HG03460 (cell line): ENCODE data around the gene C16orf90.
"Not testable (repeated sequence)": the region's sequence is repeated elsewhere in the genome, so short reads cannot be mapped to it uniquely, and the experiment has no call there.

Source experiments
- ATAC-seq: cut with Tn5 transposase; IDR thresholded peaks from one replicate; pipeline ENCODE4 v1.9.1; 2021; ENCODE audit not compliant: unreplicated experiment

The C16orf90 gene

GRCh38 chr16:3485097-3485745, 10.1 kb downstream of the C16orf90 start:
- no peak for ATAC-seq

- ATAC-seq, result no peak
Observed at GRCh38 chr16:3484318-3485096, 10.8 kb downstream of the C16orf90 start.

- ATAC-seq, result no peak
Observed at GRCh38 chr16:3482659-3483241, 12.5 kb downstream of the C16orf90 start.

GRCh38 chr16:3481696-3482658, 13.3 kb downstream of the C16orf90 start:
- ATAC-seq, result no peak

GRCh38 chr16:3480901-3481695, 14.2 kb downstream of the C16orf90 start:
- ATAC-seq, result no peak

GRCh38 chr16:3479654-3480216, 15.6 kb downstream of the C16orf90 start:
- no peak for ATAC-seq

GRCh38 chr16:3478242-3478925, 16.9 kb downstream of the C16orf90 start:
- ATAC-seq, result no peak

- ATAC-seq, result no peak
Observed at GRCh38 chr16:3476409-3476808, 18.9 kb downstream of the C16orf90 start.

GRCh38 chr16:3475604-3476375, 19.5 kb downstream of the C16orf90 start:
- no peak for ATAC-seq

- ATAC-seq, result not testable (repeated sequence)
Observed at GRCh38 chr16:3474870-3475269, 20.4 kb downstream of the C16orf90 start.

- no peak for ATAC-seq
Observed at GRCh38 chr16:3474136-3474779, 21.0 kb downstream of the C16orf90 start.

- ATAC-seq, result not testable (repeated sequence)
Observed at GRCh38 chr16:3473596-3473943, 21.7 kb downstream of the C16orf90 start.

GRCh38 chr16:3472878-3473595, 22.3 kb downstream of the C16orf90 start:
- no peak for ATAC-seq

GRCh38 chr16:3471518-3472176, 23.6 kb downstream of the C16orf90 start:
- ATAC-seq, result no peak

GRCh38 chr16:3470723-3471122, 24.6 kb downstream of the C16orf90 start:
- no peak for ATAC-seq

- no peak for ATAC-seq
Observed at GRCh38 chr16:3469736-3470135, 25.6 kb downstream of the C16orf90 start.

GRCh38 chr16:3468501-3468900, 26.8 kb downstream of the C16orf90 start:
- ATAC-seq, result no peak
